ENCODE measurements around the gene LIPC. TPM values are rescaled to one million over a fixed set of nuclear protein-coding genes. Genes with fewer than 3 reads are reported as not detected.
A peak's percentile ranks its signal among the peaks of the same experiment; 100 is the strongest.

Gene LIPC
- total RNA-seq, 2 donors from 2014 or later, result 0.52 to 0.59 TPM

GRCh38 chr15:58406811-58407210 lies 25.0 kb upstream of the LIPC start:
- Histone ChIP-seq H3K4me3 (no peak overlapping the region), H3K9me3 (no peaks in the 10 kb centered on the region), H3K27ac (no peak overlapping the region), H3K36me3 (no peaks in the 10 kb centered on the region), H3K27me3 (no peaks in the 10 kb centered on the region), H3K4me1 (no peaks in the 10 kb centered on the region)
- DNase-seq (ENCODE audit: low spot score), result no peak
- TF ChIP-seq CTCF (IDR thresholded peaks at IDR 0.05), result no peak

GRCh38 chr15:58407236-58407775 lies 24.5 kb upstream of the LIPC start:
- no peaks in the 10 kb centered on the region for H3K36me3 ChIP-seq
- H3K4me3 ChIP-seq, result no peak overlapping the region
- no peaks in the 10 kb centered on the region for H3K9me3 ChIP-seq
- H3K27ac ChIP-seq, result no peak overlapping the region
- no peak for TF ChIP-seq CTCF (IDR thresholded peaks at IDR 0.05)
- no peaks in the 10 kb centered on the region for H3K27me3 ChIP-seq
- no peaks in the 10 kb centered on the region for H3K4me1 ChIP-seq
- DNase-seq (ENCODE audit: low spot score), result no peak

- Histone ChIP-seq H3K36me3 (no peaks in the 10 kb centered on the region), H3K4me1 (no peaks in the 10 kb centered on the region), H3K27ac (no peak overlapping the region), H3K9me3 (no peaks in the 10 kb centered on the region), H3K4me3 (no peak overlapping the region), H3K27me3 (no peaks in the 10 kb centered on the region)
- TF ChIP-seq CTCF (IDR thresholded peaks at IDR 0.05), result no peak
- no peak for DNase-seq (ENCODE audit: low spot score)
Observed at GRCh38 chr15:58407778-58408177, 24.0 kb upstream of the LIPC start.

- H3K27ac ChIP-seq, result no peak overlapping the region
- no peak for DNase-seq (ENCODE audit: low spot score)
- no peaks in the 10 kb centered on the region for H3K4me1 ChIP-seq
- no peaks in the 10 kb centered on the region for H3K9me3 ChIP-seq
- H3K4me3 ChIP-seq, result peak overlapping the region in 1 of 2 donors; percentile 28
- no peaks in the 10 kb centered on the region for H3K27me3 ChIP-seq
- no peaks in the 10 kb centered on the region for H3K36me3 ChIP-seq
- TF ChIP-seq CTCF (IDR thresholded peaks at IDR 0.05), result no peak
Observed at GRCh38 chr15:58409861-58410260, 21.9 kb upstream of the LIPC start.

- Histone ChIP-seq H3K27me3 (no peaks in the 10 kb centered on the region), H3K4me1 (no peaks in the 10 kb centered on the region), H3K4me3 (peak overlapping the region in 1 of 2 donors; percentile 28), H3K27ac (no peak overlapping the region), H3K36me3 (no peaks in the 10 kb centered on the region), H3K9me3 (no peaks in the 10 kb centered on the region)
- no peak for TF ChIP-seq CTCF (IDR thresholded peaks at IDR 0.05)
- no peak for DNase-seq (ENCODE audit: low spot score)
Observed at GRCh38 chr15:58410353-58410752, 21.4 kb upstream of the LIPC start.

GRCh38 chr15:58413253-58413652 lies 18.5 kb upstream of the LIPC start:
- Histone ChIP-seq H3K27me3 (no peaks in the 10 kb centered on the region), H3K27ac (no peak overlapping the region), H3K4me3 (no peak overlapping the region), H3K9me3 (no peaks in the 10 kb centered on the region), H3K36me3 (no peaks in the 10 kb centered on the region), H3K4me1 (no peaks in the 10 kb centered on the region)
- no peak for DNase-seq (ENCODE audit: low spot score)
- no peak for TF ChIP-seq CTCF (IDR thresholded peaks at IDR 0.05)

Measured in right atrium auricular region (tissue), 2 donors.